Measurements from ENCODE around the gene NDE1. TPM values are rescaled to one million over a fixed set of nuclear protein-coding genes. Genes with fewer than 3 reads are reported as not detected.
A peak's percentile ranks its signal among the peaks of the same experiment; 100 is the strongest.
"Not testable (repeated sequence)": the region's sequence is repeated elsewhere in the genome, so short reads cannot be mapped to it uniquely, and the experiment has no call there.

Gene NDE1
- 30.8 TPM for total RNA-seq

- peak; percentile 90 for DNase-seq (ENCODE audit: low spot score)
These were observed at the start of gene NDE1 for GRCh38 chr16:15650019-15650697. NDE1 (plus strand) TSS chr16:15650245; CDS start chr16:15664779, 14,534 bp downstream.

- DNase-seq (ENCODE audit: low spot score) = no peak
These were observed 48.7 kb upstream of the NDE1 start for GRCh38 chr16:15601212-15601879.

- no peak for DNase-seq (ENCODE audit: low spot score)
These were observed 47.6 kb upstream of the NDE1 start for GRCh38 chr16:15602285-15603044.

GRCh38 chr16:15604460-15605440 lies 45.3 kb upstream of the NDE1 start:
- no peak for DNase-seq (ENCODE audit: low spot score)

GRCh38 chr16:15605839-15606517 lies 44.1 kb upstream of the NDE1 start:
- DNase-seq (ENCODE audit: low spot score) = no peak

- DNase-seq (ENCODE audit: low spot score) = no peak
These were observed 43.4 kb upstream of the NDE1 start for GRCh38 chr16:15606518-15607220.

GRCh38 chr16:15607221-15607699 lies 42.8 kb upstream of the NDE1 start:
- not testable (repeated sequence) for DNase-seq (ENCODE audit: low spot score)

- no peak for DNase-seq (ENCODE audit: low spot score)
These were observed 42.2 kb upstream of the NDE1 start for GRCh38 chr16:15607700-15608396.

GRCh38 chr16:15608398-15609285 lies 41.4 kb upstream of the NDE1 start:
- DNase-seq (ENCODE audit: low spot score) = no peak

- DNase-seq (ENCODE audit: low spot score) = no peak
These were observed 40.8 kb upstream of the NDE1 start for GRCh38 chr16:15609286-15609649.

GRCh38 chr16:15610369-15610871 lies 39.6 kb upstream of the NDE1 start:
- no peak for DNase-seq (ENCODE audit: low spot score)

GRCh38 chr16:15611610-15612009 lies 38.4 kb upstream of the NDE1 start:
- DNase-seq (ENCODE audit: low spot score) = no peak

GRCh38 chr16:15613676-15614075 lies 36.4 kb upstream of the NDE1 start:
- DNase-seq (ENCODE audit: low spot score) = no peak

- no peak for DNase-seq (ENCODE audit: low spot score)
These were observed 34.0 kb upstream of the NDE1 start for GRCh38 chr16:15616012-15616411.

- no peak for DNase-seq (ENCODE audit: low spot score)
These were observed 33.4 kb upstream of the NDE1 start for GRCh38 chr16:15616475-15617165.

GRCh38 chr16:15617901-15618300 lies 32.1 kb upstream of the NDE1 start:
- no peak for DNase-seq (ENCODE audit: low spot score)

GRCh38 chr16:15618392-15618791 lies 31.7 kb upstream of the NDE1 start:
- no peak for DNase-seq (ENCODE audit: low spot score)

All from ureter (tissue), 1 donor.